Heart right ventricle (tissue), 16 donors: ENCODE measurements around the gene TMEM245. TPM values are rescaled to one million over a fixed set of nuclear protein-coding genes. Genes with fewer than 3 reads are reported as not detected.

Source experiments
- ATAC-seq, 8 donors: fragments of 200-7000 bp; cut with Tn5 transposase; one replicate each; pipeline ENCODE4 v1.9.1; 2020; ENCODE audit warnings: mild to moderate bottlenecking in 8 of 8, moderate library complexity in 8 of 8, moderate number of reproducible peaks in 1 of 8
- DNase-seq, 2 donors: peaks; one replicate each; pipeline ENCODE4 v3.0.0-alpha.2; 2020
- H3K27ac ChIP-seq, 10 donors: fragments of 200-600 bp; sonication (generic) in 2 of 10; one replicate each; pipeline versions ENCODE4 v1.5.0 to v1.8.0; 2020 to 2022; ENCODE audit warnings: mild to moderate bottlenecking in 3 of 10
- H3K27me3 ChIP-seq, 7 donors: fragments of 200-600 bp; one replicate each; pipeline ENCODE4 v1.8.0; 2021 to 2022; ENCODE audit warnings: mild to moderate bottlenecking in 2 of 7
- H3K36me3 ChIP-seq, 9 donors: fragments of 200-600 bp; sonication (generic) in 1 of 9; one replicate each; pipeline versions ENCODE4 v1.5.0 to v1.8.0; 2020 to 2022; ENCODE audit warnings: mild to moderate bottlenecking in 2 of 9
- H3K4me1 ChIP-seq, 9 donors: fragments of 200-600 bp; sonication (generic) in 1 of 9; one replicate each; pipeline versions ENCODE4 v1.5.0 to v1.8.0; 2020 to 2022; ENCODE audit warnings: mild to moderate bottlenecking in 4 of 9
- H3K4me3 ChIP-seq, 10 donors: fragments of 200-600 bp; sonication (generic) in 2 of 10; one replicate each; pipeline versions ENCODE4 v1.5.0 to v1.8.0; 2020 to 2022; ENCODE audit warnings: mild to moderate bottlenecking in 7 of 10, moderate library complexity in 2 of 10
- H3K9me3 ChIP-seq, 11 donors: fragments of 200-600 bp in 10 of 11; sonication (generic) in 2 of 11; one replicate each; pipeline versions ENCODE4 v1.5.0 to v1.8.0; 2013 to 2022; ENCODE audit warnings: mild to moderate bottlenecking in 2 of 11, control low read depth in 1 of 11, moderate library complexity in 1 of 11
- CTCF ChIP-seq, 9 donors: fragments of 200-600 bp; sonication (generic) in 2 of 9; IDR thresholded peaks; one replicate each; pipeline versions ENCODE4 v1.5.0 to v1.8.0; 2021 to 2022; ENCODE audit warnings: antibody characterized with exemption in 9 of 9, mild to moderate bottlenecking in 5 of 9, moderate library complexity in 1 of 9
- WGBS, 2 donors: extraction: QIAGEN DNeasy Blood & Tissue Kit; methylation state at CpG; one replicate each; pipeline ENCODE4 v1.1.7; 2013; ENCODE audit warnings: inconsistent platforms in 1 of 2; 5-methylcytosine and 5-hydroxymethylcytosine counted together
- intact Hi-C, 10 donors: fragments of 100-400 bp; cut with DNase I; formaldehyde crosslinking; loops; one replicate each; pipeline versions ENCODE4 v1.11.1 to v1.14.2; 2022
- polyA plus RNA-seq, 2 donors: library from polyadenylated mRNA; stranded (reverse); fragments of 200-250 nt; gene quantifications; one replicate each; pipeline ENCODE4 v1.2.3, GENCODE V29; 2013
- total RNA-seq, 10 donors: library from RNA; stranded (reverse); fragmentation: NEBNext Ultra II Directional in 3 of 10; extraction: Animal tissue kit (Norgen Biotek cat#: 25700) in 3 of 10; gene quantifications; one replicate each; pipeline versions ENCODE4 v1.2.1 to v1.2.4, GENCODE V29; 2021 to 2023
- donor health status: Arrhythmogenic right ventricular cardiomyopathy.
- donor health status: ischemic (EF 13 %, LVEDD 7.1; RV severe dilation, severe dysfunction).
- donor health status: healthy with polysubstance abuse.
- donor health status: DM: no; HTN: yes; CAD: no.
- donor health status: DM: no; HTN: no; CAD: no.
- donor health status: ischemic (EF 25% LVEDD 6.9; RV normal size, moderate dysfunction).
- donor health status: ischemic (EF 25% LVEDD 5.7; RV mildly dilated, moderate dysfunction).
- donor health status: healthy.
- donor health status: DM: yes; HTN: yes; CAD: no.
- donor health status: Ischemic cardiomyopathy.
- donor health status: ischemic (EF 35%, LVEDD 5.7; RV mildly dilated, moderate dysfunction).
- donor health status: nonischemic (EF 11% LVEDD 7.7; RV severe dilation, severe dysfunction).
- donor health status: DM: yes; HTN: yes; CAD: no.
- donor health status: PGD.
- donor health status: ischemic (EF 29% LVEDD 5.4; RV normal size, mild dysfunction).
- donor health status: nonischemic (EF 23%, LVEDD 6.1; RV moderate dilation, normal function).

The TMEM245 gene
- total and polyA plus RNA-seq, 12 donors: 17.0 to 152 (median 96.2) TPM

- 80 to 81% methylated on average over 8 of the region's 8 CpGs for WGBS, 2 donors
Observed at GRCh38 chr9:109156708-109157107, 37.0 kb upstream of the TMEM245 start.

GRCh38 chr9:109150925-109151545 lies 31.3 kb upstream of the TMEM245 start:
- no peak for ATAC-seq

More at GRCh38 chr9:109156708-109157107, 37.0 kb upstream of the TMEM245 start:
- peaks cover 0 to 13% (median 4%) of the 10 kb centered on the region in 11 donors for H3K9me3 ChIP-seq
- DNase-seq: no peak
- H3K27me3 ChIP-seq: peaks cover 0 to 5% (median 0%) of the 10 kb centered on the region in 7 donors
- H3K36me3 ChIP-seq: no peaks in the 10 kb centered on the region
- ATAC-seq: no peak
- no peaks in the 10 kb centered on the region for H3K4me1 ChIP-seq
- H3K4me3 ChIP-seq: no peak overlapping the region
- intact Hi-C loops: no loop called here
- H3K27ac ChIP-seq: no peak overlapping the region
- TF ChIP-seq CTCF (IDR thresholded peaks at IDR 0.05): no peak

GRCh38 chr9:109149722-109150121 lies 30.0 kb upstream of the TMEM245 start:
- no peak for DNase-seq
- 87 to 88% methylated on average over 4 of the region's 4 CpGs for WGBS, 2 donors

More at GRCh38 chr9:109150925-109151545, 31.3 kb upstream of the TMEM245 start:
- Histone ChIP-seq H3K4me3 (no peak overlapping the region), H3K9me3 (peaks cover 0 to 13% (median 4%) of the 10 kb centered on the region in 11 donors), H3K27me3 (no peaks in the 10 kb centered on the region), H3K4me1 (no peaks in the 10 kb centered on the region), H3K36me3 (no peaks in the 10 kb centered on the region), H3K27ac (no peak overlapping the region)
- TF ChIP-seq CTCF (IDR thresholded peaks at IDR 0.05): no peak
- WGBS, 2 donors: 90 to 98% methylated on average over 3 of the region's 3 CpGs
- DNase-seq: no peak
- intact Hi-C loops: no loop called here

GRCh38 chr9:109149089-109149488 lies 29.3 kb upstream of the TMEM245 start:
- no peaks in the 10 kb centered on the region for H3K4me1 ChIP-seq
- ATAC-seq (no peak), DNase-seq (no peak)
- WGBS, 2 donors: 83 to 86% methylated on average over 5 of the region's 5 CpGs
- H3K27ac ChIP-seq: no peak overlapping the region
- H3K36me3 ChIP-seq: no peaks in the 10 kb centered on the region
- TF ChIP-seq CTCF (IDR thresholded peaks at IDR 0.05): no peak
- peaks cover 0 to 13% (median 4%) of the 10 kb centered on the region in 11 donors for H3K9me3 ChIP-seq
- no peak overlapping the region for H3K4me3 ChIP-seq
- intact Hi-C loops: no loop called here
- H3K27me3 ChIP-seq: no peaks in the 10 kb centered on the region

More at GRCh38 chr9:109149722-109150121, 30.0 kb upstream of the TMEM245 start:
- intact Hi-C loops: no loop called here
- Histone ChIP-seq H3K9me3 (peaks cover 0 to 13% (median 4%) of the 10 kb centered on the region in 11 donors), H3K4me1 (no peaks in the 10 kb centered on the region), H3K4me3 (no peak overlapping the region), H3K27me3 (no peaks in the 10 kb centered on the region), H3K27ac (no peak overlapping the region), H3K36me3 (no peaks in the 10 kb centered on the region)
- no peak for TF ChIP-seq CTCF (IDR thresholded peaks at IDR 0.05)
- ATAC-seq: no peak
